Activated naive CD4-positive, alpha-beta T cell (primary cell): ENCODE measurements around the gene AKT1.
A peak's percentile ranks its signal among the peaks of the same experiment; 100 is the strongest.
"Not testable (repeated sequence)": the region's sequence is repeated elsewhere in the genome, so short reads cannot be mapped to it uniquely, and the experiment has no call there.

Source experiments
- DNase-seq, 4 experiments: peaks; one replicate each; lab custom pipeline; 2025; lab: John Stamatoyannopoulos, UW

The AKT1 gene

GRCh38 chr14:104753528-104754212, 41.9 kb downstream of the AKT1 start:
- DNase-seq, result no peak

GRCh38 chr14:104752735-104753527, 42.6 kb downstream of the AKT1 start, which contains the start of gene SIVA1:
Gene SIVA1 (plus strand): TSS chr14:104753147. CDS start chr14:104753202, 55 bp downstream.
- DNase-seq, result peak; percentile 99 to 100 (median 100)

- no peak for DNase-seq
Measured at GRCh38 chr14:104752423-104752734, 43.2 kb downstream of the AKT1 start.

GRCh38 chr14:104751539-104752422, 43.8 kb downstream of the AKT1 start:
- no peak for DNase-seq

- DNase-seq, result not testable (repeated sequence)
Measured at GRCh38 chr14:104750753-104751057, 44.8 kb downstream of the AKT1 start.

- no peak for DNase-seq
Measured at GRCh38 chr14:104750056-104750752, 45.3 kb downstream of the AKT1 start.

- DNase-seq, result no peak
Measured at GRCh38 chr14:104749111-104749649, 46.4 kb downstream of the AKT1 start.

GRCh38 chr14:104747876-104748275, 47.7 kb downstream of the AKT1 start:
- DNase-seq, result no peak

- DNase-seq, result no peak
Measured at GRCh38 chr14:104746934-104747481, 48.5 kb downstream of the AKT1 start.

GRCh38 chr14:104746071-104746545, 49.4 kb downstream of the AKT1 start:
- no peak for DNase-seq

- no peak for DNase-seq
Measured at GRCh38 chr14:104745431-104745830, 50.1 kb downstream of the AKT1 start.

- DNase-seq, result no peak
Measured at GRCh38 chr14:104744484-104744883, 51.1 kb downstream of the AKT1 start.

- no peak for DNase-seq
Measured at GRCh38 chr14:104743461-104744380, 51.8 kb downstream of the AKT1 start.

- DNase-seq, result no peak
Measured at GRCh38 chr14:104742586-104743455, 52.7 kb downstream of the AKT1 start.

- no peak for DNase-seq
Measured at GRCh38 chr14:104741803-104742251, 53.7 kb downstream of the AKT1 start.

GRCh38 chr14:104741108-104741802, 54.3 kb downstream of the AKT1 start:
- no peak for DNase-seq

- DNase-seq, result no peak
Measured at GRCh38 chr14:104739546-104740516, 55.7 kb downstream of the AKT1 start.
